ENCODE results near the gene SUCLG1.
"Not testable (repeated sequence)": the region's sequence is repeated elsewhere in the genome, so short reads cannot be mapped to it uniquely, and the experiment has no call there.

SUCLG1 gene

DNA sequence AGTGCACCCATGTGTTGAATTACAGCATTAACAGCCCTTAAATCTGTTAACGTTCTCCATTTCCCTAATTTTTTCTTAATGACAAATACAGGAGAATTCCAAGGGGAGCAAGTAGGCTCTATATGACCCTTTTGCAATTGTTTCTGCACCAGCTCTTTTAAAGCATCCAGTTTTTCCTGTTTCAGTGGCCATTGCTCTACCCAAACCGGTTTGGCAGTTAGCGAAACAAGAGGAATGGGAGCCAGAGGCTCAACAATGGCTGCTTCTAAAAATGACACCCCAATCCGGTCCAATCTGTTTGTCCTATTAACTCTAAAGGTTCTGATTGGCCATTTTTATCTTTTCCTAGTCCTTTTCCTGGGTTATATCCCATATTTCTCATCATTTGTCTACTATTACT lies 15.1 kb upstream of the SUCLG1 start:
- Histone ChIP-seq H3K4me3 (ENCODE audit: low read depth in 1 of 2, low read length in 2 of 2) (no peak overlapping the region), H3K36me3 (ENCODE audit: insufficient read depth, low read length) (no peaks in the 10 kb centered on the region), H3K9ac (ENCODE audit: low read depth, low read length) (no peak overlapping the region), H3K79me2 (ENCODE audit: insufficient read depth, low read length) (no peaks in the 10 kb centered on the region), H3K4me1 (ENCODE audit: insufficient read depth, low read length) (no peaks in the 10 kb centered on the region), H4K20me1 (ENCODE audit: insufficient read depth, low read length) (no peaks in the 10 kb centered on the region), H3K27ac (ENCODE audit: low read length) (no peak overlapping the region), H3K9me3 (ENCODE audit: insufficient read depth, low read length, severe bottlenecking) (peaks cover 19% of the 10 kb centered on the region), H3K4me2 (ENCODE audit: insufficient read depth, low read length) (no peak overlapping the region), H3K27me3 (ENCODE audit: insufficient read depth, low read length, poor library complexity) (no peaks in the 10 kb centered on the region), H2AFZ (ENCODE audit: low read depth, low read length) (no peak overlapping the region)
- ATAC-seq (ENCODE audit: insufficient read depth, low read depth), result no peak
- DNase-seq, result no peak
- no peak for TF ChIP-seq EZH2 (IDR thresholded peaks at IDR 0.05; ENCODE audit: borderline replicate concordance, low read depth, low read length, severe bottlenecking)
- TF ChIP-seq, protein P1, sequence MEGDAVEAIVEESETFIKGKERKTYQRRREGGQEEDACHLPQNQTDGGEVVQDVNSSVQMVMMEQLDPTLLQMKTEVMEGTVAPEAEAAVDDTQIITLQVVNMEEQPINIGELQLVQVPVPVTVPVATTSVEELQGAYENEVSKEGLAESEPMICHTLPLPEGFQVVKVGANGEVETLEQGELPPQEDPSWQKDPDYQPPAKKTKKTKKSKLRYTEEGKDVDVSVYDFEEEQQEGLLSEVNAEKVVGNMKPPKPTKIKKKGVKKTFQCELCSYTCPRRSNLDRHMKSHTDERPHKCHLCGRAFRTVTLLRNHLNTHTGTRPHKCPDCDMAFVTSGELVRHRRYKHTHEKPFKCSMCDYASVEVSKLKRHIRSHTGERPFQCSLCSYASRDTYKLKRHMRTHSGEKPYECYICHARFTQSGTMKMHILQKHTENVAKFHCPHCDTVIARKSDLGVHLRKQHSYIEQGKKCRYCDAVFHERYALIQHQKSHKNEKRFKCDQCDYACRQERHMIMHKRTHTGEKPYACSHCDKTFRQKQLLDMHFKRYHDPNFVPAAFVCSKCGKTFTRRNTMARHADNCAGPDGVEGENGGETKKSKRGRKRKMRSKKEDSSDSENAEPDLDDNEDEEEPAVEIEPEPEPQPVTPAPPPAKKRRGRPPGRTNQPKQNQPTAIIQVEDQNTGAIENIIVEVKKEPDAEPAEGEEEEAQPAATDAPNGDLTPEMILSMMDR (IDR thresholded peaks at IDR 0.05; ENCODE audit: borderline replicate concordance, extremely low read depth, low read length, poor library complexity, severe bottlenecking), result no peak

DNA sequence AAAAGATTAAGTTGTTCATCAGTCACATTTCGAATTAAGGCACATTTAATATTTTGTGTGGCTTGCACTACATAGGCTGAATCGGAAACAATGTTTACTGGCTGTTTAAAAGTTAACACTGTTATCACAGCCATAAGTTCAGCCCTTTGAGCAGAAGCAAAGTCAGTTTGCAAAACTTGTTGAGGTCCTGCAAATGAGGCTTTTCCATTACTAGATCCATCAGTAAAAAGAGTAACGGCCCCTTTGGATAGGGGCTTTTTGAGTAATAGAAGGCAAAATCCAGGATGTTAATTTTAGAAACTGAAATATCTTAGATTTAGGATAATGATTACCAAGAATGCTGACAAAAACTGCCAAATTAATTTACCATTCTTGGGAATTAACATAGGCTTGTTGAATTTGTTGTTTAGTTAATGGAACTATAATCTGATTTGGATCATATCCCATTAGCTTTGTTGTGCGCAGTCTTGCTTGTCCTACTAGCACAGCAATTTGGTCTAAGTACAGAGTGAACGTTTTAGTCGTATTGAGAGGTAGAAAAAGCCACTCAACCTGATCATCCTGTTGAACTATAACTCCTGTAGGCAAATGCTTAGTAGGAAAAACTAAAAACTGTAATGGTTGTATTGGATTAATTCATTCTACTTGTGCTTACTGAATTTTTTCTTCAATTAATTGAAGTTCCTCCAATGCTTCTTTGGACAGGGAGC lies 13.9 kb upstream of the SUCLG1 start:
- Histone ChIP-seq H3K4me3 (ENCODE audit: low read depth in 1 of 2, low read length in 2 of 2) (no peak overlapping the region), H3K9ac (ENCODE audit: low read depth, low read length) (no peak overlapping the region), H3K27ac (ENCODE audit: low read length) (no peak overlapping the region), H3K4me1 (ENCODE audit: insufficient read depth, low read length) (no peaks in the 10 kb centered on the region), H3K27me3 (ENCODE audit: insufficient read depth, low read length, poor library complexity) (no peaks in the 10 kb centered on the region), H4K20me1 (ENCODE audit: insufficient read depth, low read length) (no peaks in the 10 kb centered on the region), H2AFZ (ENCODE audit: low read depth, low read length) (no peak overlapping the region), H3K79me2 (ENCODE audit: insufficient read depth, low read length) (no peaks in the 10 kb centered on the region), H3K9me3 (ENCODE audit: insufficient read depth, low read length, severe bottlenecking) (peaks cover 16% of the 10 kb centered on the region), H3K36me3 (ENCODE audit: insufficient read depth, low read length) (no peaks in the 10 kb centered on the region), H3K4me2 (ENCODE audit: insufficient read depth, low read length) (no peak overlapping the region)
- ATAC-seq (ENCODE audit: insufficient read depth, low read depth) (no peak), DNase-seq (no peak)
- TF ChIP-seq, protein P1 (IDR thresholded peaks at IDR 0.05; ENCODE audit: borderline replicate concordance, extremely low read depth, low read length, poor library complexity, severe bottlenecking), result no peak
- no peak for TF ChIP-seq EZH2 (IDR thresholded peaks at IDR 0.05; ENCODE audit: borderline replicate concordance, low read depth, low read length, severe bottlenecking)

DNA sequence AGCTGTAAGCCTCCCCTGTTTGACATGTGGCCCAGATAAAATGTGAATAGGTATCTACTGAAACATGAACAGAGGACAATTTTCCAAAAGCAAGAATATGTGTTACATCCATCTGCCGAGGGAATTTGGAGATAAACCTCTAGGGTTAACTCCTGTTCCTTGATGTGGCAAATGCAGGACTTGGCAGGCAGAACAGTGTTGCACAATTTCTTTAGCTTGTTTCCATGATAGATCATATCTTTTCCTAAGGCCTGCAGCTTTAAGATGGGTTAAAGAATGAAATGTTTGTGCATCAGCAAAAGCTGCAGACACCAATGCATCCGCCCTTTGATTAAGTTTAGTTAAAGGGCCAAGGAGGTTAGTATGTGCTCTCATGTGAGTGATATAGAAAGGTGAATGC lies 13.3 kb upstream of the SUCLG1 start:
- H3K9me3 ChIP-seq (ENCODE audit: insufficient read depth, low read length, severe bottlenecking), result peaks cover 14% of the 10 kb centered on the region
- not testable (repeated sequence) for H3K79me2 ChIP-seq (ENCODE audit: insufficient read depth, low read length)

DNA sequence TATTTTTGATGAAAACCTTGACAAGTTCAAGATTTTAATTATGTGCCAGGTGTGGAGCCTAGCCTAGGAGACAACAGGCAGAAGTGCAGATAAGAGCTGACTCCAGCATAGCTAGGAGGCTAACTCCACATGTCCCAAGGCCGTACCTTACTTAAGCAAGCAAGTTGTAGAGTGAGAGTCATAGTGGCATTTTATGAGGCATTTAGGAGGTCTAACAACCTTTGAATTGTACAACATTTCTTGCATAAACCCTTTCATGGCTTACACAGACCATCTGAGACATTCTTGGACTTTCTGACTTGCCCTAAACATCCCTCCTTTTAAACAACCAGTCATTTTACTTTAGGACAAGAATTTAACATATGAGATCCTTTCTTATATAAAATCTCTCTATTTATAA lies 8.3 kb upstream of the SUCLG1 start:
- no peaks in the 10 kb centered on the region for H3K36me3 ChIP-seq (ENCODE audit: insufficient read depth, low read length)
- no peaks in the 10 kb centered on the region for H3K4me1 ChIP-seq (ENCODE audit: insufficient read depth, low read length)
- no peaks in the 10 kb centered on the region for H4K20me1 ChIP-seq (ENCODE audit: insufficient read depth, low read length)
- no peak overlapping the region for H3K4me3 ChIP-seq (ENCODE audit: low read depth in 1 of 2, low read length in 2 of 2)
- TF ChIP-seq EZH2 (IDR thresholded peaks at IDR 0.05; ENCODE audit: borderline replicate concordance, low read depth, low read length, severe bottlenecking), result no peak
- TF ChIP-seq, protein P1 (IDR thresholded peaks at IDR 0.05; ENCODE audit: borderline replicate concordance, extremely low read depth, low read length, poor library complexity, severe bottlenecking), result no peak
- H3K4me2 ChIP-seq (ENCODE audit: insufficient read depth, low read length), result no peak overlapping the region
- DNase-seq (no peak), ATAC-seq (ENCODE audit: insufficient read depth, low read depth) (no peak)
- H3K9ac ChIP-seq (ENCODE audit: low read depth, low read length), result no peak overlapping the region
- H3K27ac ChIP-seq (ENCODE audit: low read length), result no peak overlapping the region
- H3K79me2 ChIP-seq (ENCODE audit: insufficient read depth, low read length), result no peaks in the 10 kb centered on the region
- H2AFZ ChIP-seq (ENCODE audit: low read depth, low read length), result no peak overlapping the region
- H3K27me3 ChIP-seq (ENCODE audit: insufficient read depth, low read length, poor library complexity), result no peaks in the 10 kb centered on the region
- H3K9me3 ChIP-seq (ENCODE audit: insufficient read depth, low read length, severe bottlenecking), result peaks cover 20% of the 10 kb centered on the region

More for the DNA sequence above, 13.3 kb upstream of the SUCLG1 start:
- H3K36me3 ChIP-seq (ENCODE audit: insufficient read depth, low read length); H3K9ac ChIP-seq (ENCODE audit: low read depth, low read length); H3K4me2 ChIP-seq (ENCODE audit: insufficient read depth, low read length); H2AFZ ChIP-seq (ENCODE audit: low read depth, low read length); H4K20me1 ChIP-seq (ENCODE audit: insufficient read depth, low read length); H3K27me3 ChIP-seq (ENCODE audit: insufficient read depth, low read length, poor library complexity); H3K4me1 ChIP-seq (ENCODE audit: insufficient read depth, low read length); H3K27ac ChIP-seq (ENCODE audit: low read length); DNase-seq; ATAC-seq (ENCODE audit: insufficient read depth, low read depth); H3K4me3 ChIP-seq (ENCODE audit: low read depth in 1 of 2, low read length in 2 of 2): not testable (repeated sequence)
